Measurements from ENCODE around the gene EFHC1.

EFHC1 gene

GRCh38 chr6:52510213-52510562 is 90.0 kb downstream of the EFHC1 start:
- Histone ChIP-seq H3K4me3 (ENCODE audit: insufficient read depth, low read length, poor library complexity, severe bottlenecking) (no peak overlapping the region), H3K4me2 (ENCODE audit: low read depth, low read length, poor library complexity, severe bottlenecking) (no peak overlapping the region), H3K9ac (ENCODE audit: low read length) (no peak overlapping the region), H3F3A (ENCODE audit: insufficient read depth) (no peaks in the 10 kb centered on the region), H3K9me3 (ENCODE audit: insufficient read depth, low read length) (no peaks in the 10 kb centered on the region), H3K9me2 (replicated peaks; ENCODE audit: insufficient read depth, low read length) (no peaks in the 10 kb centered on the region), H3K79me2 (ENCODE audit: insufficient read depth, low read length) (no peaks in the 10 kb centered on the region), H3K27me3 (ENCODE audit: low read length) (no peaks in the 10 kb centered on the region), H2AFZ (ENCODE audit: low read depth, low read length, severe bottlenecking) (no peak overlapping the region), H4K20me1 (ENCODE audit: low read depth, low read length) (no peaks in the 10 kb centered on the region), H3K27ac (ENCODE audit: low read depth, low read length) (no peak overlapping the region), H3K36me3 (ENCODE audit: low read length) (no peaks in the 10 kb centered on the region)
- TF ChIP-seq CTCF (IDR thresholded peaks at IDR 0.05; ENCODE audit: insufficient read depth, low read length, poor library complexity, severe bottlenecking) (no peak), EZH2phosphoT487 (conservative IDR thresholded peaks at IDR 0.05; ENCODE audit: low read length) (no peak)

GRCh38 chr6:52511163-52511562 is 91.0 kb downstream of the EFHC1 start:
- Histone ChIP-seq H3K79me2 (ENCODE audit: insufficient read depth, low read length) (no peaks in the 10 kb centered on the region), H4K20me1 (ENCODE audit: low read depth, low read length) (no peaks in the 10 kb centered on the region), H2AFZ (ENCODE audit: low read depth, low read length, severe bottlenecking) (no peak overlapping the region), H3K27me3 (ENCODE audit: low read length) (no peaks in the 10 kb centered on the region), H3K9ac (ENCODE audit: low read length) (no peak overlapping the region), H3K9me3 (ENCODE audit: insufficient read depth, low read length) (no peaks in the 10 kb centered on the region), H3F3A (ENCODE audit: insufficient read depth) (no peaks in the 10 kb centered on the region), H3K4me2 (ENCODE audit: low read depth, low read length, poor library complexity, severe bottlenecking) (no peak overlapping the region), H3K9me2 (replicated peaks; ENCODE audit: insufficient read depth, low read length) (no peaks in the 10 kb centered on the region), H3K4me3 (ENCODE audit: insufficient read depth, low read length, poor library complexity, severe bottlenecking) (no peak overlapping the region), H3K27ac (ENCODE audit: low read depth, low read length) (no peak overlapping the region), H3K36me3 (ENCODE audit: low read length) (no peaks in the 10 kb centered on the region)
- no peak for TF ChIP-seq CTCF (IDR thresholded peaks at IDR 0.05; ENCODE audit: insufficient read depth, low read length, poor library complexity, severe bottlenecking)
- no peak for TF ChIP-seq EZH2phosphoT487 (conservative IDR thresholded peaks at IDR 0.05; ENCODE audit: low read length)

GRCh38 chr6:52511572-52512151 is 91.5 kb downstream of the EFHC1 start:
- H3K27me3 ChIP-seq (ENCODE audit: low read length): no peaks in the 10 kb centered on the region
- no peak overlapping the region for H3K27ac ChIP-seq (ENCODE audit: low read depth, low read length)
- no peaks in the 10 kb centered on the region for H3K36me3 ChIP-seq (ENCODE audit: low read length)
- no peaks in the 10 kb centered on the region for H3K79me2 ChIP-seq (ENCODE audit: insufficient read depth, low read length)
- no peaks in the 10 kb centered on the region for H3F3A ChIP-seq (ENCODE audit: insufficient read depth)
- no peak overlapping the region for H2AFZ ChIP-seq (ENCODE audit: low read depth, low read length, severe bottlenecking)
- H4K20me1 ChIP-seq (ENCODE audit: low read depth, low read length): no peaks in the 10 kb centered on the region
- no peak overlapping the region for H3K4me3 ChIP-seq (ENCODE audit: insufficient read depth, low read length, poor library complexity, severe bottlenecking)
- no peak for TF ChIP-seq CTCF (IDR thresholded peaks at IDR 0.05; ENCODE audit: insufficient read depth, low read length, poor library complexity, severe bottlenecking)
- TF ChIP-seq EZH2phosphoT487 (conservative IDR thresholded peaks at IDR 0.05; ENCODE audit: low read length): no peak
- H3K9ac ChIP-seq (ENCODE audit: low read length): no peak overlapping the region
- H3K4me2 ChIP-seq (ENCODE audit: low read depth, low read length, poor library complexity, severe bottlenecking): no peak overlapping the region
- H3K9me2 ChIP-seq (replicated peaks; ENCODE audit: insufficient read depth, low read length): no peaks in the 10 kb centered on the region
- H3K9me3 ChIP-seq (ENCODE audit: insufficient read depth, low read length): no peaks in the 10 kb centered on the region
